ENCODE results near the gene FANCF.
"Not testable (repeated sequence)": the region's sequence is repeated elsewhere in the genome, so short reads cannot be mapped to it uniquely, and the experiment has no call there.

The FANCF gene

GRCh38 chr11:22625448-22626287 is at the start of gene FANCF:
TSS of gene FANCF (minus strand) at chr11:22625823. CDS start at chr11:22625810, 13 bp downstream.
- peak; percentile 83 to 89 for DNase-seq (ENCODE audit: low read depth in 2 of 2)

- DNase-seq (ENCODE audit: low read depth in 2 of 2) = no peak
Observed at GRCh38 chr11:22674470-22675439, 49.1 kb upstream of the FANCF start.

- no peak for DNase-seq (ENCODE audit: low read depth in 2 of 2)
Observed at GRCh38 chr11:22671751-22672150, 46.1 kb upstream of the FANCF start.

GRCh38 chr11:22670830-22671229 is 45.2 kb upstream of the FANCF start:
- no peak for DNase-seq (ENCODE audit: low read depth in 2 of 2)

GRCh38 chr11:22669368-22669767 is 43.7 kb upstream of the FANCF start:
- no peak for DNase-seq (ENCODE audit: low read depth in 2 of 2)

GRCh38 chr11:22668005-22668796 is 42.6 kb upstream of the FANCF start:
- DNase-seq (ENCODE audit: low read depth in 2 of 2) = no peak

- DNase-seq (ENCODE audit: low read depth in 2 of 2) = peak in 1 of 2 donors; percentile 7
Observed at GRCh38 chr11:22666688-22667439, 41.2 kb upstream of the FANCF start.

GRCh38 chr11:22666325-22666687 is 40.7 kb upstream of the FANCF start, which contains the start of gene GAS2:
TSS of gene GAS2 (plus strand) at chr11:22666611. CDS start at chr11:22674870, 8,259 bp downstream.
- DNase-seq (ENCODE audit: low read depth in 2 of 2) = no peak

GRCh38 chr11:22659783-22660182 is 34.2 kb upstream of the FANCF start:
- DNase-seq (ENCODE audit: low read depth in 2 of 2) = no peak

GRCh38 chr11:22657101-22657694 is 31.6 kb upstream of the FANCF start:
- no peak for DNase-seq (ENCODE audit: low read depth in 2 of 2)

- no peak for DNase-seq (ENCODE audit: low read depth in 2 of 2)
Observed at GRCh38 chr11:22656130-22656529, 30.5 kb upstream of the FANCF start.

GRCh38 chr11:22652346-22652745 is 26.7 kb upstream of the FANCF start:
- DNase-seq (ENCODE audit: low read depth in 2 of 2) = not testable (repeated sequence)

GRCh38 chr11:22641559-22641958 is 15.9 kb upstream of the FANCF start:
- DNase-seq (ENCODE audit: low read depth in 2 of 2) = no peak

GRCh38 chr11:22640862-22641261 is 15.2 kb upstream of the FANCF start:
- DNase-seq (ENCODE audit: low read depth in 2 of 2) = no peak

GRCh38 chr11:22635689-22636088 is 10.1 kb upstream of the FANCF start:
- DNase-seq (ENCODE audit: low read depth in 2 of 2) = no peak

- DNase-seq (ENCODE audit: low read depth in 2 of 2) = no peak
Observed at GRCh38 chr11:22634897-22635629, 9.4 kb upstream of the FANCF start.

- no peak for DNase-seq (ENCODE audit: low read depth in 2 of 2)
Observed at GRCh38 chr11:22633354-22633902, 7.8 kb upstream of the FANCF start.

GRCh38 chr11:22627421-22627820 is 1.8 kb upstream of the FANCF start:
- DNase-seq (ENCODE audit: low read depth in 2 of 2) = no peak

GRCh38 chr11:22626573-22627239 is 1.1 kb upstream of the FANCF start:
- DNase-seq (ENCODE audit: low read depth in 2 of 2) = no peak

Data from stimulated activated CD4-positive, alpha-beta T cell treated with anti-CD3 and anti-CD28 coated beads, Interleukin-4, amount 100 ng/mL, for 48 hours (primary cell).